ENCODE results near the gene ACAA1.
"Not testable (repeated sequence)": the region's sequence is repeated elsewhere in the genome, so short reads cannot be mapped to it uniquely, and the experiment has no call there.

ACAA1 gene

GRCh38 chr3:38135621-38136277 lies 1.2 kb downstream of the ACAA1 start:
- DNase-seq (ENCODE audit: low read depth, low spot score), result not testable (repeated sequence)

- DNase-seq (ENCODE audit: low read depth, low spot score), result not testable (repeated sequence)
These were observed 2.3 kb downstream of the ACAA1 start for GRCh38 chr3:38134517-38135143.

- DNase-seq (ENCODE audit: low read depth, low spot score), result no peak
These were observed 3.1 kb downstream of the ACAA1 start for GRCh38 chr3:38133557-38134405.

- no peak for DNase-seq (ENCODE audit: low read depth, low spot score)
These were observed 3.7 kb downstream of the ACAA1 start for GRCh38 chr3:38133209-38133556.

GRCh38 chr3:38131621-38132369 lies 5.1 kb downstream of the ACAA1 start:
- no peak for DNase-seq (ENCODE audit: low read depth, low spot score)

GRCh38 chr3:38130631-38131065 lies 6.3 kb downstream of the ACAA1 start:
- no peak for DNase-seq (ENCODE audit: low read depth, low spot score)

GRCh38 chr3:38129058-38129457 lies 7.9 kb downstream of the ACAA1 start:
- DNase-seq (ENCODE audit: low read depth, low spot score), result no peak

GRCh38 chr3:38128303-38128655 lies 8.6 kb downstream of the ACAA1 start:
- no peak for DNase-seq (ENCODE audit: low read depth, low spot score)

- DNase-seq (ENCODE audit: low read depth, low spot score), result no peak
These were observed 9.2 kb downstream of the ACAA1 start for GRCh38 chr3:38127611-38128302.

GRCh38 chr3:38126121-38126892 lies 10.6 kb downstream of the ACAA1 start:
- no peak for DNase-seq (ENCODE audit: low read depth, low spot score)

- DNase-seq (ENCODE audit: low read depth, low spot score), result no peak
These were observed 11.4 kb downstream of the ACAA1 start for GRCh38 chr3:38125305-38126120.

GRCh38 chr3:38124324-38125122 lies 12.4 kb downstream of the ACAA1 start:
- no peak for DNase-seq (ENCODE audit: low read depth, low spot score)

- DNase-seq (ENCODE audit: low read depth, low spot score), result no peak
These were observed 14.1 kb downstream of the ACAA1 start for GRCh38 chr3:38122712-38123290.

- DNase-seq (ENCODE audit: low read depth, low spot score), result no peak
These were observed 15.0 kb downstream of the ACAA1 start for GRCh38 chr3:38121832-38122461.

GRCh38 chr3:38121451-38121831 lies 15.5 kb downstream of the ACAA1 start:
- no peak for DNase-seq (ENCODE audit: low read depth, low spot score)

- DNase-seq (ENCODE audit: low read depth, low spot score), result no peak
These were observed 16.1 kb downstream of the ACAA1 start for GRCh38 chr3:38120693-38121450.
